ENCODE data around the gene FAM204A.

DNA sequence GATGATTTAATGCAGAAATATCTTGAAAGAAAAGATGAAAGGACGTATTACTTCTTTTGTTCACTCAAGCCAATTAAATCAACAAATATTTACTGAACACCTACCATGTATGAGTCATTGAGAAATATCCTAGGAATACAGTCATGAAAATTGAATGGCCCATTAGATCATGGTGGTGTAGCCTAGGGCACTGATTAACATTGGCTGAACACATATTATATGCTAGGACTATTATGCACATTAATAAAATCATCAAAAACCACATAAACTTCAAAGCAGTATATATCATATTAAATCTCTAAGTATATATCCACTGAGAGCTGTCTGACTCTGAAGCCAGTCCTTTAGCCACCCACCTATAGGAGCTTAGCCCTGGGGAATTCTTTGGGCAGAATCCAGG, 41.8 kb downstream of the FAM204A start:
- TF ChIP-seq, protein P1, sequence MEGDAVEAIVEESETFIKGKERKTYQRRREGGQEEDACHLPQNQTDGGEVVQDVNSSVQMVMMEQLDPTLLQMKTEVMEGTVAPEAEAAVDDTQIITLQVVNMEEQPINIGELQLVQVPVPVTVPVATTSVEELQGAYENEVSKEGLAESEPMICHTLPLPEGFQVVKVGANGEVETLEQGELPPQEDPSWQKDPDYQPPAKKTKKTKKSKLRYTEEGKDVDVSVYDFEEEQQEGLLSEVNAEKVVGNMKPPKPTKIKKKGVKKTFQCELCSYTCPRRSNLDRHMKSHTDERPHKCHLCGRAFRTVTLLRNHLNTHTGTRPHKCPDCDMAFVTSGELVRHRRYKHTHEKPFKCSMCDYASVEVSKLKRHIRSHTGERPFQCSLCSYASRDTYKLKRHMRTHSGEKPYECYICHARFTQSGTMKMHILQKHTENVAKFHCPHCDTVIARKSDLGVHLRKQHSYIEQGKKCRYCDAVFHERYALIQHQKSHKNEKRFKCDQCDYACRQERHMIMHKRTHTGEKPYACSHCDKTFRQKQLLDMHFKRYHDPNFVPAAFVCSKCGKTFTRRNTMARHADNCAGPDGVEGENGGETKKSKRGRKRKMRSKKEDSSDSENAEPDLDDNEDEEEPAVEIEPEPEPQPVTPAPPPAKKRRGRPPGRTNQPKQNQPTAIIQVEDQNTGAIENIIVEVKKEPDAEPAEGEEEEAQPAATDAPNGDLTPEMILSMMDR (IDR thresholded peaks at IDR 0.05; ENCODE audit: low read depth, low read length, poor library complexity, severe bottlenecking): no peak
- TF ChIP-seq EZH2phosphoT487 (IDR thresholded peaks at IDR 0.05; ENCODE audit: borderline replicate concordance, low read length): no peak
